SK-N-SH treated with all-trans-retinoic acid at 6 μM for 48 hours (cell line): ENCODE results near the gene TIMMDC1.

Experiments
- CREB5 ChIP-seq: fragments of 250-450 bp; sonication (Bioruptor Pico); IDR thresholded peaks from 2 replicates; pipeline ENCODE4 v1.5.1; 2020; ENCODE audit warnings: low read depth, mild to moderate bottlenecking, moderate library complexity
- CSDC2 ChIP-seq: fragments of 250-450 bp; sonication (Bioruptor Pico); IDR thresholded peaks from 2 replicates; pipeline ENCODE4 v1.5.0; 2020; ENCODE audit warnings: mild to moderate bottlenecking, moderate library complexity
- ESRRG ChIP-seq: fragments of 250-450 bp; sonication (Bioruptor Pico); IDR thresholded peaks from 2 replicates; pipeline ENCODE4 v1.6.1; 2021; ENCODE audit warnings: mild to moderate bottlenecking
- ISL1 ChIP-seq: fragments of 250-450 bp; sonication (Bioruptor Pico); IDR thresholded peaks from 2 replicates; pipeline ENCODE4 v2.1.2; 2022; ENCODE audit warnings: mild to moderate bottlenecking, moderate library complexity
- PATZ1 ChIP-seq: fragments of 250-450 bp; sonication (Bioruptor Pico); IDR thresholded peaks from 2 replicates; pipeline ENCODE4 v1.8.0; 2020; ENCODE audit warnings: mild to moderate bottlenecking, moderate library complexity, borderline replicate concordance
- POU6F1 ChIP-seq: fragments of 250-450 bp; sonication (Bioruptor Pico); IDR thresholded peaks from 2 replicates; pipeline ENCODE4 v1.8.0; 2021; ENCODE audit warnings: low read depth, mild to moderate bottlenecking, moderate library complexity, borderline replicate concordance
- RARB ChIP-seq: fragments of 250-450 bp; sonication (Bioruptor Pico); IDR thresholded peaks from 2 replicates; pipeline ENCODE4 v1.8.0; 2021; ENCODE audit warnings: mild to moderate bottlenecking, moderate library complexity
- SNAI2 ChIP-seq: fragments of 250-450 bp; sonication (Bioruptor Pico); IDR thresholded peaks from 2 replicates; pipeline ENCODE4 v1.5.0; 2020; ENCODE audit warnings: mild to moderate bottlenecking, moderate library complexity
- TSHZ2 ChIP-seq: fragments of 250-450 bp; sonication (Bioruptor Pico); IDR thresholded peaks from 2 replicates; pipeline ENCODE4 v1.5.0; 2020; ENCODE audit warnings: mild to moderate bottlenecking, moderate library complexity
- ZC3H10 ChIP-seq: fragments of 250-450 bp; sonication (Bioruptor Pico); IDR thresholded peaks from 2 replicates; pipeline ENCODE4 v1.5.1; 2021; ENCODE audit warnings: mild to moderate bottlenecking, moderate library complexity
- ZFP30 ChIP-seq: fragments of 450-650 bp; formaldehyde crosslinking; IDR thresholded peaks from 2 replicates; pipeline ENCODE4 v1.5.0; 2022; ENCODE audit warnings: mild to moderate bottlenecking, moderate library complexity

GRCh38 chr3:119550192-119550910 is 52.0 kb downstream of the TIMMDC1 start:
- TF ChIP-seq PATZ1 (CRISPR knock-in tag) (no peak), CREB5 (CRISPR knock-in tag) (no peak), POU6F1 (CRISPR knock-in tag) (no peak), CSDC2 (CRISPR knock-in tag) (no peak), RARB (CRISPR knock-in tag) (no peak), ESRRG (CRISPR knock-in tag) (no peak), SNAI2 (CRISPR knock-in tag) (no peak), ISL1 (CRISPR knock-in tag) (no peak), ZC3H10 (CRISPR knock-in tag) (no peak), ZFP30 (CRISPR knock-in tag) (no peak), TSHZ2 (CRISPR knock-in tag) (no peak)
